HG02884 (cell line): ENCODE data around the gene EXOC3L4.
A peak's percentile ranks its signal among the peaks of the same experiment; 100 is the strongest.
"Not testable (repeated sequence)": the region's sequence is repeated elsewhere in the genome, so short reads cannot be mapped to it uniquely, and the experiment has no call there.

ENCODE experiments used
- ATAC-seq: cut with Tn5 transposase; IDR thresholded peaks from one replicate; pipeline ENCODE4 v1.9.1; 2021; ENCODE audit warnings: mild to moderate bottlenecking, moderate library complexity; ENCODE audit not compliant: unreplicated experiment

The EXOC3L4 gene

GRCh38 chr14:103103461-103104388 lies 9.2 kb downstream of the EXOC3L4 start:
- no peak for ATAC-seq

- no peak for ATAC-seq
These were observed 9.8 kb downstream of the EXOC3L4 start for GRCh38 chr14:103104389-103104653.

GRCh38 chr14:103104654-103105452 lies 10.3 kb downstream of the EXOC3L4 start:
- ATAC-seq = no peak

GRCh38 chr14:103105580-103106150 lies 11.1 kb downstream of the EXOC3L4 start:
- ATAC-seq = no peak

GRCh38 chr14:103107455-103107854 lies 12.9 kb downstream of the EXOC3L4 start:
- no peak for ATAC-seq

GRCh38 chr14:103107941-103108748 lies 13.6 kb downstream of the EXOC3L4 start:
- ATAC-seq = no peak

- ATAC-seq = peak; percentile 46
These were observed 14.3 kb downstream of the EXOC3L4 start for GRCh38 chr14:103108749-103109207.

GRCh38 chr14:103109535-103110441 lies 15.3 kb downstream of the EXOC3L4 start:
- no peak for ATAC-seq

GRCh38 chr14:103110681-103111231 lies 16.2 kb downstream of the EXOC3L4 start:
- ATAC-seq = no peak

GRCh38 chr14:103111232-103111868 lies 16.8 kb downstream of the EXOC3L4 start:
- no peak for ATAC-seq

- no peak for ATAC-seq
These were observed 18.1 kb downstream of the EXOC3L4 start for GRCh38 chr14:103112400-103113243.

GRCh38 chr14:103113303-103113702 lies 18.8 kb downstream of the EXOC3L4 start:
- no peak for ATAC-seq

GRCh38 chr14:103113774-103114173 lies 19.2 kb downstream of the EXOC3L4 start:
- ATAC-seq = no peak

GRCh38 chr14:103115086-103115679 lies 20.7 kb downstream of the EXOC3L4 start:
- ATAC-seq = not testable (repeated sequence)

GRCh38 chr14:103115845-103116572 lies 21.5 kb downstream of the EXOC3L4 start:
- ATAC-seq = no peak

- no peak for ATAC-seq
These were observed 22.1 kb downstream of the EXOC3L4 start for GRCh38 chr14:103116636-103117035.

- not testable (repeated sequence) for ATAC-seq
These were observed 23.0 kb downstream of the EXOC3L4 start for GRCh38 chr14:103117499-103117898.
